Raji (cell line): Measurements from ENCODE around the gene TBC1D2.

Source experiments
- POLR2A ChIP-seq: IDR thresholded peaks from 2 replicates; pipeline ENCODE4 v1.6.1; 2011; ENCODE audit warnings: low read depth, low read length, control low read depth; ENCODE audit not compliant: insufficient read depth

TBC1D2 gene

DNA sequence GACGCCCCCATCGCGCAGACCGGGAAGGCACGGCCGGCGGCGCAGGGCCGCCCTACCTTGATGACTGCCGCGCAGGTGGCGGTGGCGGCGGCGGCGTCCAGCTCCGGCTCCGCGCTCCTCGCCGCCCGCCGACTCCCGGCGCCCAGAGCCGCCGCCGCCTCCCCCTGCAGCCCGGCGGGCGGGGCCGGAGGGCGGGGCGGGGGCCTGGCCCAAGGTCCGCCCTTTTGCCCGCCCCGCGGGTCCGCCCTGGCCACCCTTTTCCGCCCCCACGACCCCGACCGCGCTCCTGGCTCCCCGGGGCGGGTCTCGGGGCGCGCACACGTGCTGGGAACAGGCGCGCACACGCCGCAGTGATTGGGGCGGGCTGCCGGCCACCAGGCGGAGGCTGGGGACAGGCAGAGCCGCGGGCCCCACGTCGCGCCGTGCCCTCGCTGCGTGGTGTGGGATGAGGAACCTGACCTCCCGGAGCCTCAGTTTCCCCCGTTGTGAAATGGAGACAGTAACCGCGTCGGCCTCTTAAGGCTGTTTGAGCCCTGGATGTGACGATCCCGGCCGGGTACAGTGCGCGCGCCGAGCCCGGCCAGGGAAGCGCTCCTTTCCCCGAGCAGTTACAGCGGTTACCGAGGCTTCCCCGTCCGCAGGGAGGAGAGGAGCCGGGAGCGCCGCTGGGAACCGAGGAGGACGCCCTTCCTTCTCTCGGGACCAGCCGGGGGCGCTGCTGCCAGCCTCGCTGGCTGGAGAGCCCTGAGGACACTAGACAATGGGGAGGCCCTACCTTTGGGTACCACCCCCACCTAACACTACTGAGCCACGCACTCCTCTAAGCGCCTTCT lies 62.7 kb downstream of the TBC1D2 start, which contains the start of gene CORO2A:
CORO2A (minus strand) TSS at position 135 of the 833 bp plus-strand sequence. CDS start 34,977 bp downstream, outside the sequence.
- TF ChIP-seq POLR2A = no peak

DNA sequence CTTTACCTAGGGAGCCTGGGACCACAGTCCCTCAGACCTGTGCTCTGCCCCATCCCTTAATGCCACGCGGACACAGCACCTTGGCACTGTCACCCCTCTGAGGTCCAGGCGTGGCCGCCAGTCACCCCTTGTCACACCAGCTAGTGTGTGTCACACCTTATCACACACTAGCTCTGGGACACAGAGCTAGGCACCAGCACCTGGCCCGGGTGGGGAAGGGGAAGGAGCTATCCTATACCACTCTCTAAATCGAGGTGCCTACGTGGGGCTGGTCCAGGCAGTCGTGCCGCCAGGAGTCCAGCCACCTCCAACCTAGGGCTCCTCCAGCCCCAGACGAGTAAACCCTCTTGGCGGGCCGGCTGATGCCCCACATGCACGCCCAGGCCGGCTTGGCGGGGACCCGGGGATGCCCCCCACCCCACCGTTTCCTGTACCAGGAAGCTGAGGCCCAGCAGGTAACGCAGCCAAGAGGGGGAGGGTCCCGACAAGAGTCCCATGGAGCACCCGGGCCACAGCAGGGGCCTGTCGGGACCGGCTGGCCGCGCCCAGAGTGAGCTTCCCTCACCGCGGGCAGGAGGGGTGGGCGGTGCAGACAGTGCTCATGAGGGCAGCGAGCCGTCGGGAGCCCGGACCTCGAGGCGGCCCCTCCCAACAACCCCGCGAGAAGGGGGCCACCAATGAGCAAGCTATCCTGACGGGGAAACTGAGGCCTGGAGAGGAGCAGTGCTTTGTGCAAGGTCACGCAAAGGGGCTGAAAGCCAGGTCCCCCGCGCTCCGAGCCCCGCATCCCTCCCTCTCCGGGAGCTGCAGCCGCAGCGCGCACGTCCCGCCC lies 63.6 kb downstream of the TBC1D2 start:
- TF ChIP-seq POLR2A = no peak

DNA sequence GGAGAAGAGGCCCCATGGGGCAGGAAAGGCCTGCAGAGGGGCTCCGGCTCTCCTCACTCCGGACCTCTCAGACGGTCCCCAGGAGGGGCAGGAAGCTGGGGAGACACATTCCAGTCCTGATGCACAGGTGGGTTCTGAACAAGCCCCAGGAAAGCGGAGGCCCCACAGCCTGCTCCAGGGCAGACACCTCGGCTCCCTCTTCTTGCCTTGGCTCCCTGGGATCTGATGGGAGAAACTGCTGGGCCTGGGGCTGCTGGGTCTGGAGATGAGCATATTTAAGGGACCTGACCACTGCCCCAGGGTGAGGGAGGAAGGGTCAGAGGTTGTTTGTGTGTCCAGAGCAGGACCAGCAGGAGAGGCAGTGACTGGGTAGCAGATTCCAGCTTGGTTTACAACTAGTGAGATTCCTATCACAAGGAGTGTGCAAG lies 64.3 kb downstream of the TBC1D2 start:
- TF ChIP-seq POLR2A = no peak

DNA sequence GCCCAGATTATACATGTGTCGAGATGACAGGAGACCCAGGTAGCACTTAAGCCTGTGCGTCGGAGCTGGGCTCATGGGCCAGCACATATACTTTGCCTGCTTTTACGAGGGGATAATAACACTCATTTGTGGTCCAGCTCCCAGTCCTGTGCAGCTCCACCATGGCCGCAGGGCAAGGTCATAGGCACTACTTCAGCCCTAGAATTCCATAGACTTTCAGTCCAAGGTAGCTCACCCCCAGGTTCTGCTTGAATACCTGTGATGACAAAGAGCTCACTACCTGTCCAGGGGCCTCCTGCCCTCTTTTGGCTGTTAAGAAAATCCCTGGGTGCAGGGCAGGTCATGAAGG lies 64.7 kb downstream of the TBC1D2 start:
- TF ChIP-seq POLR2A = no peak

DNA sequence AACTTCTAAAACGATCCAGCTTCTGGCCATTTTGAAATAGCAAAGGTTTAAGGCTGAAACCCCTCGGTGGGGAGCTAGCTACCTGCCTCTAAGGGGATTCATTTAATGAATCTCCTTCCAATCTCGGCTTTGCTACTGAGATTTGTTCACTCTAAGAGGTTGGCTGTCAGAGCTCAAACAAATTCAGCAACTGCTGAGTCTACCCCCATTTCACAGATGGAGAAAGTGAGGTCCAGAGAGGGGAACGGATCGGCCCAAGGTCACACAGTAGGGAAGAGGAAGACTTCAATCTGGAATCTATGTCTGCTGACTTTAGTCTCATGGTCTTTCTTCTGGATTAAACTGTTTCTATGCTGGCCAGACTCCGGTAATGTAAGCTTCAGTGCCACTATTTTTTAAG lies 66.0 kb downstream of the TBC1D2 start:
- no peak for TF ChIP-seq POLR2A

DNA sequence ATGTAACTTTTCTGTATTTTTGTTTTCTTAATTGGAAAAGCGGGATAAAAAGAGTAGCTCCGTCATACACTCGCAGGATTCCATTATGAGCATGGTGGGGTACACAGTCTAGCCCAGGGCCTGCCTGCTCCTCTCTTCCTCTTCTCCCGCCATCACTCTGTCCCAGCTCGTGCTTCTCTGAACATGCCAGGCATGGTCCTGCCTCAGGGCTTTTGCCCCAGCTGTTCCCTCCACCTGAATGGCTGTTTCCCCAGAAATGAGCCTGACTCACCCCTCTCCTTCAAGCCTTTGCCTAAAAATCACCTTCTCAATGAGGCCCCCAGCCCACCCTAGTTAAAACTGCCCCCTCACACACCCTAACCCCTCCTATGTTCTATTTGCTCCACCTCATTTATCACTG lies 67.5 kb downstream of the TBC1D2 start:
- no peak for TF ChIP-seq POLR2A

DNA sequence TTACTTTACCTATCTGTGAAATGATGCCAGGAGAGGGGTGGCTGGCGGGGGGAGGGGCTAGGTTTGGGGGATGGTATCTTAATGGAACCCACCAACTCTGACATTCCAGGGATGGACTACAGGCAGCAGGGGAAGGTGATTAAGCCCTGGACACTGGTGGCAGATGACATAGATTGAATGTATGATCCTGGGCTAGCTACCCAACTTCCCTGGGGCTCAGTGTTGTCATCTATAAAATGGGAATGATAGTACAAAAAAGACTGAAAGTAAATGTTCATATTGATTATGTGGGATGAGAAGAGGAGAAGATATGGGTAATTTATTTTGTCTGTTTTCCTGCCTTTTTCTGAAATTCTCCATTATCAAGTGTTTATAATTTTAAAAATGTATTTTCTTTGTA lies 69.2 kb downstream of the TBC1D2 start:
- TF ChIP-seq POLR2A = no peak

DNA sequence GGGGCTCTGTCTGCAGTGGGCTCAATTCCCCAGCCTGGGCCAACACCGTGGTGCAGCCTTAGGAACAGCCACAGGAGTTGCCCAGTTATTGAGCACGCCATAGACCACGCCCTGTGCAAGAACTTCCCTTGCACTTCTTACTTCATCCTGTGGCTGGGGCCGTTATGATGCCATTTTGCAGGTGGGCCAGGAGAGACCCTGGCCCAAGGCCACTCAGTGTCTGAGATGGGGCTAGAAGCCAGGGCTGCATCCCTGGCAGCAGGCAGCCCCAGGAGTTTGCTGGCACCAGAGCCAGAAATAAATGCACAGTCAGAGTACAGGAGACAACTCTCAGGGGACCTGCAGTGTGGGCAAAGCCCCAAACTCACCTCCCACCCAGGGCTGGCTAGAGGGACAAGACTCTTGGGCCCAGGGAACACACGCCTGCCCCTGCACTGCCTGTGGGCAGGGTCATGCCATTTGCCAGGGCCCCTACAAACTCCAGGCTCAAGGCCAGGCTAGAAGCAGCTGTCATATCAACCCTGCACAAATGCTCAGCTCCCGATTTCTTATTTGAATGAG lies 69.8 kb downstream of the TBC1D2 start:
- TF ChIP-seq POLR2A = no peak

DNA sequence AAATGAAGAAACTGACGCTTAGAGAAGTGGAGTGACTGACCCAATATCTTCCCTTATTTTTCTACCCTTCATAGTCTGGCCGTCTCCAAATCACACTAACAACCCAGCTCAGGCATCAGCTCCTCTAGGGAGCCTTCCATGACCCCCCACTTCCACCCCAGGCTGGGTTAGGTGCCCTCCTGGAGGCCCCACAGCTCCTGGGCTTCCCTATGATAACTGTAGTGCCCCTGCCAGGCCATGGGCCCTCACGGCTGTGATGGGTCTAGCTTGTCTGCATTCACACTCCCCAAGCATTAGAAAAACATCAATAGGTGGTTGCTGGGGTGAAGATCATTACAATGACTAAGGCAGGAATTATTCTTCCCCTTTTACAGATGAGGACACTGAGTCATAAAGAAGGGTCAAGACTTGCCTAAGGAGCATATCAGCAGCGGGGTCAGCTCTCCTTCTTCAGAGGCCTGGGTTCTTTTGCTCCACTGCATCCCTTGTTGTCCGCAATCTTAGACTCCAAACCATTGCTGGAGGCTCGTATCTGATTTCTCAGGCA lies 70.4 kb downstream of the TBC1D2 start:
- no peak for TF ChIP-seq POLR2A

DNA sequence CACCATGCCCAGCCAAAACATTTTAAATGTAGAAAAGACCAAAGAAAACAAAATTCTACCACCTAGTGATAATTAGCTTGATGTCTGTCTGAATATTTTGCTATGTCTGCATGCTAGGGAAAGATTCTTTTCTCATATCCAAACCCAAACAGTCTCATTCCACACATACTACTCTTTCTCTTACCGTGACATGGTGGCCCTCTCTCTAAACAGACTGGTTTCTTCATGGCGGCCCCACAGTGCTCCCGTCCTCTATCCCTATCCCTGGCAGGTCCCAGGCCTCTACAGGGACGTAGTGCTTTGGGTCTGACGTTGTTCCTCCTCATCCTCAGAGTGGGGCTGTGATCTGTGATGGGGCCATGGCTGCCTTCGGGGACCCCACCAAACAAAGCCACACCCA lies 71.1 kb downstream of the TBC1D2 start:
- TF ChIP-seq POLR2A = no peak

DNA sequence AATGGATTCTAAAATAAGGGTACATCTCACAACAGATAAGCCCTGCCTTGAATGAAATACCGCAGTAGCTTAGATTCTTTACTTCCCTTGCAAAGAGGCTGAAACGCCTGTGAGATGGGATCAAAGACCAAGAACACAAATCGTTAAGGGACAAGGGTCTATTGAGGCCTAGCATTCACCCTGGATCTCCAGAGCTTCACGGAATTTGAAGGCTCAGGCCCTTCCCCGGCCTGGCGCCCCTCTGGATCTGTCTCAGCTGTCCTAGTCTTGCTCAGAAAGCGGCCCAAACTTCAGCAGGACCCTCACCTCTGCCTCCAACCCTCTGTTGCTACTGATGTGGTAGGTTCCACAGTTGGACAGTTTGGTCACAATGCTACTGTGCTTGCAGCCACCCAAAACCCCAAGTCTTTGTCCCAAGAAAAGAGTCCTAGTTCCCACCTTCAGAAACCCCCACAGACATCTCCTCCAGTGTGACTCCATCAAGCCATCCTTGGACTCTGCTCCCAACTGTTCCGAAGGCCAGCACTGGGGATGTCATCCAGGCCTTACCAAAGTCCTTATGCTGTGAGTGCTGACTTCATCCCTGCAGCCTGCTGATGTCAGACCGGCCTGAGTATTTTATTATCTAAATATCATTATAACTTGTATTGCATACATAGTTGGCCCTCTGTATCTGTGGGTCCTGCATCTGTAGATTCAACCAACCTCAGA lies 72.4 kb downstream of the TBC1D2 start:
- TF ChIP-seq POLR2A = no peak

DNA sequence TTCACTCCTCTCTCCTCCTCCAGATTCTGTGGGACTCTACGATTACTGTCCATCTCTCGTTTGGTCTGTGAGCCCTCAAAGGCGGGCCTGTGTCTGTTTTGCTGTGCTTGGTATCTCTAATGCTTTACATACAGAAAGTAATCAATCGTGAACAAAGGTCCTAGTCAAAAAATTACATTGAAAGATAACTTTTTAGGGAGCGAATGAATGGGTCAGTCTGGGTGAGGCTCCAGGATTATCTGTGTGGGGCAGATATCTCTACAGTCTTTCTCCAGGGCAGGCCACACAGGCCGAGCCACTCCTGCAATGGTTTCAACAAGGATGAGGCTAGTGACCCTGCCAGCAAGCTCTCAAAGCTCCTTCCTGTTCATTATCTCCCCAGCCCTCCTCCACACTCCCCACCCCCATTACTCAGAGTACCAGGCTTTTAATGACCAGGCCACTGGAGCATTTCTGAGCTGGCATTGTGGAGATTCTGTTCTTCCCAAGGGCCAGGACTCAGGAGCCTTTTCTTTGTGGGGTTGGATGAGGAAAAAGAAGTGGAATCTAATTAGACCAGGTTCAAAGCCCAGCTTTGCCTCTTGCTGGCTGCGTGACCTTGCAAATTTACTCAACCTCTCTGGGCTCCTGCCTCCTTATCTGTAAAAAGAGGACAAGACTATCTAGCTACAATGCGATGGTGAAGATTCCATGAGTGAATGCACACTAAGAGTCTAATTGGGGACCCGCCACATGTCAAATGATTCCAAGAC lies 73.2 kb downstream of the TBC1D2 start:
- TF ChIP-seq POLR2A = no peak

DNA sequence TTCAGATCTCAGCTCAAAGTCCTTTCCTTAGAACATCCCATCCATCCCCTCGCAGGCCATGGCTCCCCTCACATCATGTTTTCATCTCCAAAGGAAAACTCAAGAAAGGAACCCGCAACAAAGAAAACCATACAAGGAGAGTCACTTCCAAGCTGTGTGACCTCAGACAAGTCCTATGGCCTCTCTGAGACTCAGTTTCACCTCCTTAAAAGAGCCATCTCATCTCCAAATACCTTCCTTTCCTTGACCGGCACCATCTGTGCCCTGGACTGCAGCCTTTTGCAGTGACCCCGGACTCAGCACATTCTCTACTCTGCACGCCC lies 73.7 kb downstream of the TBC1D2 start:
- TF ChIP-seq POLR2A = no peak

DNA sequence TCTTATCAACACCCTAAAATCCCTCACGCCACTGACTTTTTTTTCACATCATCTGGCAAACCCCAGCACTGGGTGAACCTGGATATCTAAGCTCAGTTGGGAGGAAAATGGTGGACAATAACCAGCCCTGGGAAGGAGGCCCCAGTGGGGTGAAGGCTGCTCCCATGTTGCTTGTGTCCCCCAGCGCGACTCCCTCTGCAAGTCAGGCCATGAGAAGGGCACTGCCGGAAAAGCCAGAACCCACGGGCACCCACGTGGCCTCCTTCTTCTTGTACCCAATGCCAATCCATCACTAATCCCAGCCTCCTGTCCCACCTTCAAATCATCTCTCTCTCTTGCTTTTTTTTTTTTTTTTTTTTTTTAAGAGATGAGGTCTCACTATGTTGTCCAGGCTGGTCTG lies 74.5 kb downstream of the TBC1D2 start:
- no peak for TF ChIP-seq POLR2A

DNA sequence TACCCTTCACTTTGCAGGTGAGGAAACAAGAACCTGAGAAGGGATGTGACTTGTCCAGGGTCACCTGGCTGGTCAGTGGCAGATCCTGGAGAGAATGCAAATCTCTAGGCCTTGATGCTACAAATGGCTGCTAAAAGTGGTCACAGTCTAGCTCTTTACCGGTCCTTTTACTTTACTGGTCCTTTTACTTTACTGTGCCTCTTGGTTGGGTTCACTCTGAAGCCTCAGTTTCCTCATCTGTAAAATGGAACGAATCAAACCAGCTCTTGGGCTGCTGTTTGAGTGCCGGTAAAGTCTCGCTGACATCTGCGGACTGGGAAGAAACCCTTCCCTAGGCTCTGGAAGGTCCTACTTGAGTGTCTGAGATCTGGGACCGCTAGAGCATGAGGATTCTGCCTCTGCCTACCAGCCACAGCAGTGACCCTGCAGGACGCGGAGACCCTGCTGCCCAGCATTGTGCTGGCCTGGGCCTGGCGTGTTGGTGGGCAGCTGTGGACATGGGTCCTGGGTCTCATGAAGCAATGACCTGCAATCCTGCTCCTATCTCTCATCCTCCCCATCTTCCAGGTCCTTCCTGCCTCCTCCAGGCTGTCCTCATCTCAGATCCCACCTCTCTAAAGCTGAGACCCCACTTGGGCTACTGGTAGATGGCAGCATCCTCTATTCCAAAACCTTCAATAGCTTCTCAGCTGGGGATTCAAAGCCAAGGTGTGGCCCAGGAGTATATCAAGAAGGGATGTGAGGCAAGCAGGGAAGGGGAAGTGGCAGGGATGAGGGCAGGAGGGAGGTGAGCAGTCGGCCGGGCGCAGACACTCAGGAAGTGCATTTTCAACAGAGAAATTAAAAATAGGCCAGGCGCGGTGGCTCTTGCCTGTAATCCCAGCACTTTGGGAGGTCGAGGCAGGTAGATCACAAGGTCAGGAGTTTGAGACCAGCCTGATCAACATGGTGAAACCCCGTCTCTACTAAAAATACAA lies 76.3 kb downstream of the TBC1D2 start:
- no peak for TF ChIP-seq POLR2A
